ENCODE results near the gene ATP1B4.
"Not testable (repeated sequence)": the region's sequence is repeated elsewhere in the genome, so short reads cannot be mapped to it uniquely, and the experiment has no call there.

The ATP1B4 gene

DNA sequence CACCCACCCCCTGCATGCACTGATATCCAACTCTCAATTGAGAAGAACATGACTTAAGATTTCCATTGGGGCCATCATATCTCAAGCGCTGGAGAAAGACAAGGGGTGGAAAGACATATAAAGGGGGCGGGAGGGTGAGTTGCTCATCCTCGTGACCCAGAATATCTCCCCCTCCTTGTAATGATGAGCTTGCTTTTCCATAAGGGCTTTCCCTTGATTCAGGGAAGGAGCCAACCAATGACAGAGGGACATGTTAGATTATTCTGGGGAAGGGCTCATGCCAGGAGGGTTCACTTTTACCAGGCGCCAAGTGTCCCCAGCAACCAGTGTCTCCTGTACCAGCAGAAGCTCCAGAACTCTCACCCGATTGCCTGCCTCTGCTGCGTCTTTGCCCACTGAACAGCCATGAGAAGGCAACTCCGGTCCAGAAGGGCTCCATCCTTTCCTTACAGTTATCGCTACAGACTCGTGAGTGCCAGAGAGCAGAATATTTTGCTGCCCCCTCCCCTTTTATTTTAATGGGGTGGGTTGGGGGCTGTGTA, at the start of gene ATP1B4:
Gene ATP1B4 (plus strand): TSS at position 326 of the 542 bp plus-strand sequence. CDS start 80 bp downstream, at position 406.
- no peak for DNase-seq (ENCODE audit: low read depth in 2 of 2)

DNA sequence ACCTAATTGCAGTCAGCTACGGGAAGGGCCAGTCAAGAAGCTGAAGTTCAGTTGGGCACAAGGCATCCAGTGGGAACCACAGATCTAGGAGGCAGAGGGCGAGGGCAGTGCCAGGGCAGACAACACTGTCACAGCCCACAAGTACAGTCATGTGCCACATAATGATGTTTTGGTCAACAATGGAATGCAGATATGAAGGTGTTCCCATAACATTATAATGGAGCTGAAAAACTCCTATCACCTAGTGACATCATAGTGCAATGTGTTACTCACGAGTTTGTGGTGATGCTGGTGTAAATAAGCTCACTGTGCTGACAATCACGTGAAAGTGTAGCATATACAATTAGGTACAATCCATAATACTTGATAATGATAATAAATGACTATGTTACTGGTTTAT, 46.1 kb upstream of the ATP1B4 start:
- no peak for DNase-seq (ENCODE audit: low read depth in 2 of 2)

DNA sequence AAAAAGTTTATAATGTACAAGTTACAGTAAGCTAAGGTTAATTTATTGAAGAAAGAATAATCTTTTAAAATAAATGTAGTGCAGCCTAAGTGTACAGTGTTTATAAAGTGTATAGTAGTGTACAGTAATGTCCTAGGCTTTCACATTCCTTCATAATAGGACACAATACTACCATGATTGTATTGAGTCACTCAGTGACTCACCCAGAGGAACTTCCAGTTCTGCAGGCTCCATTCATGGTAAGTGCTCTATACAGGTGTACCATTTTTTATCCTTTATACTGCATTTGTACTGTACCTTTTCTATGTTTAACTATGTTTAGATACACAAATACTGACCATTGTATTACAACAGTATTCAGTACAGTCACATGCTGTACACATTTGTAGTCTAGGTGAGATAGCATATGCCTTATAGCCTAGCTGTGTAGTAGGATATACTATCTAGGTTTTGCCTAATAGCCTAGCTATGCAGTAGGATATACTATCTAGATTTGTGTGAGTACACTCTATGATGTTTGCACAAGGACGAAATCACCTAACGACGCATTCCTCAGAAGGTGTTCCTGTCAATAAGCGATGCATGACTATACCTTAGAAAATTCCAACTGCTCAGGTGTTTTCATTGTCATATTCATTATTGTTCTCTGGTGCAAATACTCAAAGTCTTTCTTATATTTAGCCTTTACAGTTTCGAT, 45.2 kb upstream of the ATP1B4 start:
- DNase-seq (ENCODE audit: low read depth in 2 of 2) = no peak

DNA sequence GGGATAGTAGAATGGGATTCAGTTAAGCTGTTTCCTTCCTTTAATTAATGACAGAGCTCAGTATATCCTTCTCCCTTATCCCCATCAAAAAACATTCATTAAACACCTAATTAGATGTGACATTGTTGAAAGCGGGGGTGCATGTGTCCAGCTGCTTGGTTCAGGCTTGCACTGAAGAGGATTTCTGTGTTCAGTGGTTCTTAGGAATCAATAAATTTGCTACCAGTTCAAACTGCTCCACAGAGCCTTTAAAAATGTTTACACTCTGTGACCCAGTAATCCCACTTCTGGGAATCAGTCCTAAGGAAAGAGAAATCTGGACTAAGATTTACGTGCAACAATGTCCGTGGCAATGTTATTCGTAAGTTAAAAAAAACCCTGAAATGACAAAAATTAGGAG, 43.5 kb upstream of the ATP1B4 start:
- DNase-seq (ENCODE audit: low read depth in 2 of 2) = no peak

DNA sequence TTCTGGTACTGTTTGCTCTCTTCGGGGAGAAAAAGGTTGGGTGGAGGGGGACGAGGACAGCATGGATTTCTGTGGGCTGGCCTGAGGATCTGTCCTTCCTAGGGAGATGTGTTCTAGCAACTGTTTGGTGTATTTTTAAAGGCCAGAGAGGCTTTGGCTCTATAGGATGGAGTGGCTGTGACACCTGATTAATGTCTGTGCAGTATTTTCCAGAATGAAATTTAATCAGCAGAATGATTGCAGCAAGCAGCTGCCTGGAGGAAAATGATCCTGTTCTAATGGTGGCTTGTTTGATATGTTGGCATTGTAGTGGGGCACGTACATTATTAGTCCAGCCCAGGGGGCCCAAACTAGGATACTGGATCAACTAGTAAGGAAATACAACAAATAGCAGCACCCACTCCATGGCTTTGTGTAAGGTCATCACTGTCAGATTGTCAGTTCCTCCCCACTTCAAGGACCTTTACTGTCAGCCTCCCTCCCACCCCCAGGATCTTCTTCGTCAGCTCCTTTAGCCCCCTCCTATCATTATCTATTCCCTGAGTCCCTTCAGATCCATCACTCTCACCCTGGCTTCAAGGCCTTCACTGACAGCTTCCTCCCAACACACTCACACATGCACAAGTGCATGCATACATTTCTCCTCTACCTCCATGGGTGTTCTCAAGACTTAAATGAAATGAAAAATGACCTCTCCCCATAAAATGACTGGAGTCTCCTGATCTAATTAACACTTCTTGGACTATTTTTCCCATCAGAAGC, 40.2 kb upstream of the ATP1B4 start:
- no peak for DNase-seq (ENCODE audit: low read depth in 2 of 2)

DNA sequence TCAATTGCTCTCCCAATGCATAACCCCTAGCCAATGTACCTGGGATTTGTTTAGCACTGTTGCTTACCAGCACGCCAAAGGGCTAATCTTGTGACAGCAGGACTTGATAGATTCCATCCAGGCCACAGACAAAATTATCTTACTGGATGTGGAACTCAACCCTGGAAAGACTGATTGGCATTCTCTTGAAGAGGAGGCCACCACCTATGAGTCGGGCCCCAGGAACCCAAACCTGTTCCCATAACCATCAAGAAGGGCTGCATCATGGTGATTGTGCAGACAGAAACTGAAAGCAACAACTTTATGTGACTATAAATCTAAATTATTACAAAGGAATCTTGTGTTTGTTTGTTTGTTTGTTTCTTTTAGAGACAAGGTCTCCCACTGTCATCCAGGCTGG, 30.8 kb upstream of the ATP1B4 start:
- no peak for DNase-seq (ENCODE audit: low read depth in 2 of 2)

DNA sequence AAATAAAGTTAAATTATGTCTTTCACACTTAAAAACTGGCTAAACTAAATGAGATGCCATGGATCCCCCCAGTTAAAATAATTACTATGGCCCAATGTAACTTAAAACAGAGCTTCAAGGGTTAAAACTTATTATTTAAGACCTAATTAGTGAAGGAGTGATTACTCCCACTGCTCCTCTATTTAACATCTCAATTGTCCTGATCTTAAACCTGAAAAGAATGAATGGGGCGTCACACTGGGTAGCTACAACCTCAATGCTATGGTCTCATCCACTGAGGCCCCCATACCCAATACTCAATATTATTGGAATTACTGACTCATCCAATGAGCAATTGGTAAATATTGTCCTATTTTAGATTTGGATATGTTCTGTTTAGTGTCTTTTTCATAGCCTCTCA, 29.5 kb upstream of the ATP1B4 start:
- no peak for DNase-seq (ENCODE audit: low read depth in 2 of 2)

DNA sequence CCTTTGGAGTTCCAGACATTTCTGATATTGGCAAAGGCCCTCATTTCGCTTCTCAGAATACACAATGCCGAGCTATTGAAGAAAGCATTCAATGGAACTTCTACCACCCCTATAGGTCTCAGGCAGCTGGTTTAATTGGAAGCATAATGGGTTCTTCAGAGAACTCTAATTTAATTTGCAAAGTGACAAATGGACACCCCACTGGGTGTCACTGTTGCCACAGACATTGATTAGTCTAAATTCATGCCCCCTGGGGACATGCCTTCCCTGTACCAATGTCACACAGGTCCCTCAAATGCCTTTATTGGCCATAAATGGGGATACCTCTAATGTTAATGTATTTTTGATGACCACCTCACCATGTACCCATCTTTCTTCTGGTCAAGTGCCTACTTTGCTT, 27.7 kb upstream of the ATP1B4 start:
- DNase-seq (ENCODE audit: low read depth in 2 of 2) = no peak

DNA sequence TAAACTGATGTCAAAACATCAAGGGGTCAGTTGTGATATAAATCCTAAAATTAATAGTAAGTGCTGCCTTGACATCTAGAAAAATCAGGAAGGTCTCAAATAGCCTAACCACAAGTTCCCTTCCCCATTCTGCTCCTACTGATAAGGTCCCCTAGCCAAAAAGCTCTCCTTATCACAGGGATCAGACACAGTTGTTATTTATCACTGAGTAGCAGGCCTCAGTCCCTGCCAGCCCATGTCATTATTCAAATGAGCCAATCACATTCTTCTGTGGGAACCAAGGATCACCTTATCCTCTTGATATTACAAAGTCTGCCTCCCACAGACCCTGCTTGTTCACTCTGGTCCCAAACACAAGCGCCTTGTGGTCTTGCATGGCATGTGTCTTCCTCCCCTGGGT, 27.3 kb upstream of the ATP1B4 start:
- DNase-seq (ENCODE audit: low read depth in 2 of 2) = no peak

DNA sequence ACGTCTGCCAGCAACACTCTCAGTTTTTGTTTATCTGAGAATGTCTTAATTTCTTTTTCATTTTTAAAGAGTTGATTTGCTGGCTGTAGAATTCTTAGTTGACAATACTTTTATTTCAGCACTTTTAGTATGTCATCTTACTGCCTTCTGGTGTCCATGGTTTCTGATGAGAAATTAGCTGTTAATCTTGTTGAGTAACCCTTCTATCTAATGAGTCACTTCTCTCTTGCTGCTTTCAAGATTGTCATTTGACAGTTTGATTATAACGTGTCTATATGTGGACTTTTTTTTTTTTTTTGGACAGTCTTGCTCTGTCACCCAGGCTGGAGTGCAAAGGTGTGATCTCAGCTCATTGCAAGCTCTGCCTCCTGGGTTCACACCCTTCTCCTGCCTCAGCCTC, 26.6 kb upstream of the ATP1B4 start:
- DNase-seq (ENCODE audit: low read depth in 2 of 2) = no peak

DNA sequence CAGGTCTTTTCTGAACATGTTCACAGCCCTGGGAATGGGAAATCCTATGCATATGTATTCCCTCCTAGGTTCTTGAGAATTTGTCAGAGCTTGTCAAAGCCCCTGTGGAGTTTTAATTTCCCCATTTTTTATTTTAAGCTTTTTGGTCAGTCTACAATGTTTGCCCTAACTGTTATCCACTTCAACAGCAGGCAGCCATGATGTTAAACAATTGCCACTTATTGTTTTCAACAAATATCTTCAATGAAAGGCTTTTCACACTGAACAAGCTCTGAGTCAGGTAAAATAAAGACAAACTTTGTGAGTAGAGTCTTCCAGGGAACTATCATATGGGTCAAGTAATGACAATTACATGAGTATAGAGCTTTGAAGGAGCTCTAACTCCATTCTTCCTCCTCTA, 25.0 kb upstream of the ATP1B4 start:
- no peak for DNase-seq (ENCODE audit: low read depth in 2 of 2)

DNA sequence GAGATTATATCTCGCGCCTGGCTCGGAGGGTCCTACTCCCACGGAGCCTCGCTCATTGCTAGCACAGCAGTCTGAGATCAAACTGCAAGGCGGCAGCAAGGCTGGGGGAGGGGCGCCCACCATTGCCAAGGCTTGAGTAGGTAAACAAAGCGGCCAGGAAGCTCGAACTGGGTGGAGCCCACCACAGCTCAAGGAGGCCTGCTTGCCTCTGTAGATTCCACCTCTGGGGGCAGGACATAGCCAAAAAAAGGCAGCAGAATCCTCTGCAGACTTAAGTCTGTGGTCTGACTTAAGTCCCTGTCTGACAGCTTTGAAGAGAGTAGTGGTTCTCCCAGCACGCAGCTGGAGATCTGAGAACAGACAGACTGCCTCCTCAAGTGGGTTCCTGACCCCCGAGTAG, 17.3 kb upstream of the ATP1B4 start:
- DNase-seq (ENCODE audit: low read depth in 2 of 2) = not testable (repeated sequence)

DNA sequence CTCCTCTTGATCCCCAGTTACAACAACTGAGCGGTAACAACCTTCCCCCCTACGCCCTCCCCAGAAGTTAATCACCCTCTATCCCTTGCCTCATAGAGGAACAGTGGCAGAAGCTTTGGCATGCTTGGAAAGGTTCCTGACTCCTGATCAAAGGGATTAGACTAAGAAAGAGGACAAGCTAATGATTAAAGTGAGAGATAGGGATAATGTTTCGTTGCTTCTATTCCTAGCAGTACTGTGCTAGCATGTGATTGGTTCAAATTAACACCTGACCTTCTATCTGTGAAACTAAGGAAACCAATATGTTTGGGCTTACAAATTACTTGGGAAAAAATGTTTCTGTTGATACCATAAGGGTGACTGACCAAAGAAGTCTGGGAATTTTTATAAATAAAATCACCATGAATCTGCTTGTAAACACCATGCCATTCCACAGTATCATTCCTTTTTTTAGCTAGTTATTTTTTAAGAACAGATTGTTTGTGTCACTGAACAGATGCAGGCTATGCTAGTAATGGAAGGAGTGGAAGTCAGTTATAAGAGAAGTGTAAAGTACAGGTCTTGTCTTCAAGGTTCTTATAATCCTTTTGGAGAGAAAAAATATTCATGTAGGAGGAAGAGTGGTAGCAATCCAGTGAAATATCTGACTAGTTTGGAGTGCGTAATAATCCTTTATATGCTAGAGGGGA, 11.3 kb upstream of the ATP1B4 start:
- no peak for DNase-seq (ENCODE audit: low read depth in 2 of 2)

DNA sequence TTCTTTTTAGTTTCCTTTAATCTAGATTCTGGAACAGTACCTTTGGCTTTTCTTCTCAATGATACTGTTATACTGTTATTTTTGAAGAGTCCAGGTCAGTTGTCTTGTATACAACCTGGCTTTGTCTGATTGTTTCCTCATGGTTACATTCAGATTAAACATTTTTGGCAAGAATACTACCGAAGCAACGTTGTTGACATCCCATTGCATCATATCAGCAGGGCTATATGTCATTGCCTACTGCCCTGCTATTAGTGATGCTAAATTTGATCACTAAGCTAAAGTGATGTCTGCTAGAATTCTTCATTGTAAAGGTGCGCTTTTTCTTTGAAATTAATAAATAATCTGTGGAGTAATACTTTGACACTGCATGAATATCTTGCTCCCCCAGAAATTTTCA, 5.8 kb upstream of the ATP1B4 start:
- DNase-seq (ENCODE audit: low read depth in 2 of 2) = no peak

DNA sequence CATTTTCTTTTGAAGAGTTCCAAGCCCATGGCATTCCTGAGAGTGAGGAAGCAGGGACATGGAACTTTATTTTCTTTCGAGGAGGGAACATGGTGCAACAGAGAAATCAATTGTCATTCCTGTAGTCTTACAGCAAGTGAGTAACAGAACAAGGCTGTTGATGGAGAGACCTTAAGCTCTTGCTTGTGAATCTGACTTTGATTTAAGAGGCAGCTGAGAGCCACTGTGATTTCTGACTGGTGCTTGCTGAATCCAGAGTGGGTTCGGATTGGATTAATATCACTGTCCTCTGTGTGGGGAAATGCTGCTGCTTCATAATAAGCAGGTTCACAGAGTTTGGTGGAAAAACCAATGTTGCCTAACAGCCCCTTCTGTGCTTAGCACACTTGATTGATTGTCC, 4.7 kb upstream of the ATP1B4 start:
- no peak for DNase-seq (ENCODE audit: low read depth in 2 of 2)

DNA sequence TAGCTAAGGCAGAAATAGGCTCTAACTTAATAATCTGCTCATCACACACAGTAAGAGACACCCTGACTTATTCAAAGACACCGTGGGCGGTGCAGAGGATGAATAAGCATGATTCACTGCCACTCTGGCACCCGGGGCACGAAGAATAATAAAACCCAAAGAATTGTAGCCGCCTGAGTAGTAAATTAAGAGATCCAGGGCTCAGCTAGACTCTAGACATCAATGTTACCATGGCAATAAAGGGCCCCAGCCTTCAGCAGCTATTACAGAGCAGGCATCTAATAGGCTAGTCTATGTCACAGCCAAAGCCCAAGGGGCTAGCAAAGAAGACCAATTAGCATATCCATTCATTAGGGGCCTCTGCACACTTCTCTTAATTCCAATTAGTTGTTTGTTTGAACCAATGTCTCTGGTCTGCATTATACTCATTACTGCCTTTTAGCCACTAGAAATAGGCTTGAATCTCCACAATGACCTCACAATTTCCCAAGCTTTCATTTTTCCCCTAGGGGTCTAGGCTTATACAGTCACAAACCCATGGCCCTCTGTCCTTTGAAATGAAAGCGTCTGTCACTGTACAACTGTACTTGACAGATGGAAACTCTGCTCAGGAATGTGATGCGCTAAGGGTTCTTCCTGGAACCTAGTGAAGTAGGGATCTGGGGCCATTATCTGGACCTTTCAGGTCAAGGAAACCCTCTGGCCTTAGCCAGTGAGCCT, 3.0 kb upstream of the ATP1B4 start:
- DNase-seq (ENCODE audit: low read depth in 2 of 2) = no peak

DNA sequence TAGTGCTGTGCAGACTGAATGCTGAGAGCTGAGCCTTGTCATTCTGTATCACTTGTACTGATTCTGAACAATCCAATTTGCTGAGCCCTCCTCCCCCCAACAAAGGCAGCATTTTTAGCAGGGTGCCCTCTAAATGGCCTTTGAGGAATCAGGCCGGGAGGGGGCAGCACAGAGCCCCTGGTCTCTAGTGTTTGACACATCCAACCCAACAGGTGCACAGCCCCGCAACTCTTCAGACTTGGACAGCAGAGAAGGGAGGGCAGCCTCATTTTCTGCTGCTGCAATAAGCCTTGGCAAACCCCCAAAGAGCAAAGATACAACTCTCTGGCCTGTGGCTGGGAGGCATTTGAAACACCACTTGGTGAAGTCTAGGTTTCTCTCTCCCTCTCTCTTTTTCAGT, 3.4 kb downstream of the ATP1B4 start:
- DNase-seq (ENCODE audit: low read depth in 2 of 2) = no peak

DNA sequence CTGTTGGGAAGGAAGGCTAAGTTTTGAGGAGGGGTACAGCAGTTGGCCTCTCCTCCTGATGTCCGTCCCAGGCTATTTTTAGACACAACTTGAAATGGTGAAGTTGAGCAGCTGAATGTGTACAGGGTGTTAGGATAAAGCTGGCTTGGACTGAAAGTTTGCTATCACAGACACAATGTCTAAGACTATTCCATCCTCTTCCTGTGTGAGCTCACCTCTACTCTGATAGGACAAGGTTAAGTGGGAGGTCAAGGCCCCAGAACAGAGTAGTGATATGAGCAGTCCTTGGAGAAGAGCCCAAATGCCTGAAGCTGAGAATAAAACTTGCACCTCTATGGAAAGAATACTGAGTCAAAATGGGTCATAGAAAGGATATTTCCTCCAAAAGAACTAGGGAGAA, 4.1 kb downstream of the ATP1B4 start:
- DNase-seq (ENCODE audit: low read depth in 2 of 2) = no peak

DNA sequence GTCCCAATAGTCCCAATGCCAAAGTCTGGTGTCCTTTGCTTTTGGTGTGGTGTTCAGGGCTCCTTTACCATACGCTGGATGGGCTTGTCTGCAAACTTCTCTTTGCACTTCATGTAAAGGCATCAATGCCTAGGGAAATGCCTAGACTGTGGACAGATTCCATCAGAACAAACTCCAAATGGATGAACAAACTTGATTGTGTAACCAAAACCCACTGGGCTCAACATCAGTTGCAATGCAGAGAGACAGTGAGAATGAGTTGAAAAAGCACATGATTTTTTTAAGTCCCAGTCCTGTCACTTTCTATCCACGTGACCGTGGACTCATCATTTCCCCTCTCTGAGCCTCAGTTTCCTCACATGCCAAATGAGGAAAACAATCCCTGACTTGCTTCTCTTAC, 4.9 kb downstream of the ATP1B4 start:
- DNase-seq (ENCODE audit: low read depth in 2 of 2) = no peak

DNA sequence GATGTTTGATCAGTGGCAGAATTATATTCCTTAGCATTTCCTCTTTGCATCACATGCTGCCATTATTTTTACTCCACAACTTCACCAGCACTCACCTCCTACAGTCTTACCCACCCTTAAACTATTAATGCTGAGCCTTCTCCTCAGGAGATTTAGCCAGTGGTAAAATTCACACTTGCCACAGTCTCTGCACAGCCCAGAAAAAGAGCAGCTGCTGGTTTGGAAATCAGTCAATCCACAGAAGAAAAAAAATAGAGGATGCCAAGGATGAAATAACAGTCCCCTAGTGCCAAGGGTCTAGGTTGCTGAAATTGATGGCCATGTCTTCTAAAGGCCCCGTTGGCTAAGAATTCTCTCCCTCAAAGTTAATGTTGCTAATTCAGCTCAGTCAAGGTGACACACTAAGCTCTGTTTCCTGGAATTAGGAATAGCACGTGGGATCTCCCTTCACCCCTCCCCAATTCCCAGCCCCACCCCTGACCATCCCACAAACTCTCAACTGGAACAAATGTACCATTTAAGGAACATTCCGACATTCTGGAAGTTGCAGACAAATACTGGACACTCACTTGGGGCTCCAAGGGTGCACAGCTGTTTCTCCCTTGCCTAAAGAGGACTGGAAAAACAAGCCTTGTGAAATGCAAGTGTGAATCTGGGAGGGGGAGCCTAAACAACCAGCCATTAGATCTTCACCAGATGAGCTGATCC, 5.7 kb downstream of the ATP1B4 start:
- DNase-seq (ENCODE audit: low read depth in 2 of 2) = no peak

DNA sequence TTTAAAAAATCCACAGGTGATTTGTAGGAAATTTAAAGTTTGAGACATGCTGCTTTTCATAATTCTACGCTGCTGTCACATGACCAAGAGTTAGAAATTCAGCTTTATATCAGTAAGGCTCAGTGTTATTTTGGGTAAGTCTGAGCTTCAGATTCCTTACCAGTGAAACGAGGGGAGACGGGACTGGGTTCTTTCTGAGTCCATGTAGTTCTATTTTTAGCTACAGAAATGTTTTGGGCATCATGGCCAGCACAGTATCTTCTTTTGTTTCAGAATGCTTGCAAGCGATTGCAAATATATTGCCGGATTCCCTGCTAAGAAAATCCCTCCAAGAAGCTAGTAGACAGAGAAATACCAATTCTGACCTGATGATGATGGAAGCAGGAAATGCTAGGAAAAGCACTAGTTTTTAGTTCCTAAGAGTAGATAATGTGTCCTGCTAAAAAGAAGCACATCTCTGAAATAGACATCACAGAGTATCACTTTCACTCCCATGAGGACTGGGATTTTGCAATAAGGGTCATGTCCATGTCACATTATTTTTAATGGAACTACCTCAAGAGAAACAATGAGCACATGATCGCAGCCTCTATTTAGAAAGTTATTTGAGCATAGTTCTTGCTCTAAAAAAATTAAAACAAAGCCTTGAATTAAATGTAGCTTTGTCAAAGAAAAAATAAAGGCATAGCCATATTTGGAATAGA, 10.9 kb downstream of the ATP1B4 start:
- DNase-seq (ENCODE audit: low read depth in 2 of 2) = no peak
